Measurements from ENCODE around the gene ANGPTL7.

GRCh38 chr1:11237356-11237755 is 48.2 kb downstream of the ANGPTL7 start:
- TF ChIP-seq POLR2A (IDR thresholded peaks at IDR 0.05) = no peak
- TF ChIP-seq, protein P1, sequence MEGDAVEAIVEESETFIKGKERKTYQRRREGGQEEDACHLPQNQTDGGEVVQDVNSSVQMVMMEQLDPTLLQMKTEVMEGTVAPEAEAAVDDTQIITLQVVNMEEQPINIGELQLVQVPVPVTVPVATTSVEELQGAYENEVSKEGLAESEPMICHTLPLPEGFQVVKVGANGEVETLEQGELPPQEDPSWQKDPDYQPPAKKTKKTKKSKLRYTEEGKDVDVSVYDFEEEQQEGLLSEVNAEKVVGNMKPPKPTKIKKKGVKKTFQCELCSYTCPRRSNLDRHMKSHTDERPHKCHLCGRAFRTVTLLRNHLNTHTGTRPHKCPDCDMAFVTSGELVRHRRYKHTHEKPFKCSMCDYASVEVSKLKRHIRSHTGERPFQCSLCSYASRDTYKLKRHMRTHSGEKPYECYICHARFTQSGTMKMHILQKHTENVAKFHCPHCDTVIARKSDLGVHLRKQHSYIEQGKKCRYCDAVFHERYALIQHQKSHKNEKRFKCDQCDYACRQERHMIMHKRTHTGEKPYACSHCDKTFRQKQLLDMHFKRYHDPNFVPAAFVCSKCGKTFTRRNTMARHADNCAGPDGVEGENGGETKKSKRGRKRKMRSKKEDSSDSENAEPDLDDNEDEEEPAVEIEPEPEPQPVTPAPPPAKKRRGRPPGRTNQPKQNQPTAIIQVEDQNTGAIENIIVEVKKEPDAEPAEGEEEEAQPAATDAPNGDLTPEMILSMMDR (IDR thresholded peaks at IDR 0.05) = no peak

Data from vagina (tissue), 2 donors.